ENCODE measurements around the gene TGFBR3.

DNA sequence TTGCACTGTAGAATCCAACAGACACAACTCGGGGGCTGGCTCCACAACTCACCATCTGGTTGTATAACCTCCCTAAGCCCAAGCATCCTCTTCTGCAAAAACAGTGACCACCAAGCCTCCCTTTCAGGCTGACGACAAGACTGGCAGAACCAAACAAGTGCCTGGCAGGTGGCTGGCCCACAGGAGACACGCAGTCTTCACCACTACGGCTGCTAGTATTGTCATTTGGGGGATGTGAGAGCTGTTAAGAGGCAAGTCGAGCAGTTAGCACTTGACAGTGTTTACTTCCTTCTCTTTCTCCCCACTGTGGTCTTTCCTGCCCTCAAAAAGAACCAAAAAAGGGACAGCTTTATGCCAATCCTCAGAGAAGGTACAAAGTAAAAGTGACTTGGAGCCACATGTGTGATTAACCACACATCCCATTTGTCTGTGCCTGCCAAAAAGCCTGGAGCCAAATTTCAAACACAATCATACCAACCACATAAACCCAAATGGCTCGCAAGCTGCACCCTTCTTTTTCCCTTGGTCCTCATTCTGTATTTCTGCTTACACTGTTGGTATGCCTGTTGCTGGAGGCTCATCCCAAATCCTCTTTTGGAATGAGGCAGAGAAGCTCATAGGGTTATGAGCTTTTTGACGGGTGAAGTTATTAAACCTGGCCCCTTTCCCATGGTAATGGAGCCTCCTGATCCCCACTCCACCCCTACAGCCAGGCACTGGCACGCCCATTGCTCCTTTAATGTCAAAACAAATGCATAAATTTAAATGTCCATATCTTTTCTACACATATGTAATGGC is 94.1 kb downstream of the TGFBR3 start:
- TF ChIP-seq, protein P1, sequence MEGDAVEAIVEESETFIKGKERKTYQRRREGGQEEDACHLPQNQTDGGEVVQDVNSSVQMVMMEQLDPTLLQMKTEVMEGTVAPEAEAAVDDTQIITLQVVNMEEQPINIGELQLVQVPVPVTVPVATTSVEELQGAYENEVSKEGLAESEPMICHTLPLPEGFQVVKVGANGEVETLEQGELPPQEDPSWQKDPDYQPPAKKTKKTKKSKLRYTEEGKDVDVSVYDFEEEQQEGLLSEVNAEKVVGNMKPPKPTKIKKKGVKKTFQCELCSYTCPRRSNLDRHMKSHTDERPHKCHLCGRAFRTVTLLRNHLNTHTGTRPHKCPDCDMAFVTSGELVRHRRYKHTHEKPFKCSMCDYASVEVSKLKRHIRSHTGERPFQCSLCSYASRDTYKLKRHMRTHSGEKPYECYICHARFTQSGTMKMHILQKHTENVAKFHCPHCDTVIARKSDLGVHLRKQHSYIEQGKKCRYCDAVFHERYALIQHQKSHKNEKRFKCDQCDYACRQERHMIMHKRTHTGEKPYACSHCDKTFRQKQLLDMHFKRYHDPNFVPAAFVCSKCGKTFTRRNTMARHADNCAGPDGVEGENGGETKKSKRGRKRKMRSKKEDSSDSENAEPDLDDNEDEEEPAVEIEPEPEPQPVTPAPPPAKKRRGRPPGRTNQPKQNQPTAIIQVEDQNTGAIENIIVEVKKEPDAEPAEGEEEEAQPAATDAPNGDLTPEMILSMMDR (IDR thresholded peaks at IDR 0.05 in 4 of 5, conservative IDR thresholded peaks at IDR 0.05 in 1 of 5), result no peak
- no peak for TF ChIP-seq POLR2A (IDR thresholded peaks at IDR 0.05)

All from gastrocnemius medialis (tissue), 4 donors.